ENCODE results near the gene CCNY.

GRCh38 chr10:35328404-35329037 lies 7.8 kb upstream of the CCNY start:
- TF ChIP-seq MAZ (IDR thresholded peaks at IDR 0.05; ENCODE audit: borderline replicate concordance, low read depth, low read length) (no peak), CTCF (IDR thresholded peaks at IDR 0.05) (no peak), REST (IDR thresholded peaks at IDR 0.05) (no peak), RFX5 (IDR thresholded peaks at IDR 0.05) (no peak), POLR2A (IDR thresholded peaks at IDR 0.05; ENCODE audit: low read length) (no peak), USF2 (IDR thresholded peaks at IDR 0.05) (no peak), CEBPB (IDR thresholded peaks at IDR 0.05) (no peak)
